T1000 (cell line): ENCODE data around the gene ASNSD1.

Experiments used
- DNase-seq: peaks from one replicate; lab custom pipeline; 2025; ENCODE audit warnings: mixed read lengths; lab: John Stamatoyannopoulos, UW

The ASNSD1 gene

GRCh38 chr2:189661148-189661956 lies at the start of gene ASNSD1:
ASNSD1 (plus strand) TSS chr2:189661459; CDS start chr2:189666133, 4,674 bp downstream.
- DNase-seq, result peak; percentile 96

- DNase-seq, result no peak
Observed at GRCh38 chr2:189613077-189613636, 48.1 kb upstream of the ASNSD1 start.

- DNase-seq, result no peak
Observed at GRCh38 chr2:189613650-189614420, 47.4 kb upstream of the ASNSD1 start.

GRCh38 chr2:189614585-189614984 lies 46.7 kb upstream of the ASNSD1 start:
- no peak for DNase-seq

GRCh38 chr2:189618197-189618596 lies 43.1 kb upstream of the ASNSD1 start:
- no peak for DNase-seq

- DNase-seq, result no peak
Observed at GRCh38 chr2:189621781-189622180, 39.5 kb upstream of the ASNSD1 start.

- no peak for DNase-seq
Observed at GRCh38 chr2:189623049-189623448, 38.2 kb upstream of the ASNSD1 start.

GRCh38 chr2:189624648-189625355 lies 36.5 kb upstream of the ASNSD1 start:
- no peak for DNase-seq

GRCh38 chr2:189625636-189626035 lies 35.6 kb upstream of the ASNSD1 start:
- DNase-seq, result no peak

- no peak for DNase-seq
Observed at GRCh38 chr2:189627789-189628188, 33.5 kb upstream of the ASNSD1 start.

GRCh38 chr2:189628817-189629530 lies 32.3 kb upstream of the ASNSD1 start:
- no peak for DNase-seq

GRCh38 chr2:189629531-189630453 lies 31.5 kb upstream of the ASNSD1 start:
- no peak for DNase-seq

GRCh38 chr2:189631849-189632248 lies 29.4 kb upstream of the ASNSD1 start:
- no peak for DNase-seq

GRCh38 chr2:189633392-189633811 lies 27.9 kb upstream of the ASNSD1 start:
- no peak for DNase-seq

- no peak for DNase-seq
Observed at GRCh38 chr2:189635353-189635752, 25.9 kb upstream of the ASNSD1 start.

GRCh38 chr2:189638301-189639006 lies 22.8 kb upstream of the ASNSD1 start:
- DNase-seq, result no peak

- no peak for DNase-seq
Observed at GRCh38 chr2:189639007-189639609, 22.2 kb upstream of the ASNSD1 start.

- no peak for DNase-seq
Observed at GRCh38 chr2:189641002-189641401, 20.3 kb upstream of the ASNSD1 start.

- DNase-seq, result no peak
Observed at GRCh38 chr2:189641590-189641989, 19.7 kb upstream of the ASNSD1 start.
